Right cardiac atrium (tissue), 5 donors: Measurements from ENCODE around the gene SCT. TPM values are rescaled to one million over a fixed set of nuclear protein-coding genes. Genes with fewer than 3 reads are reported as not detected.

Source experiments
- ATAC-seq, 2 donors: fragments of 200-7000 bp; cut with Tn5 transposase; one replicate each; pipeline versions ENCODE4 v1.8.0 to v1.9.1; 2020; ENCODE audit warnings: moderate library complexity in 2 of 2, mild to moderate bottlenecking in 1 of 2
- DNase-seq, 3 donors: peaks; one replicate each; pipeline ENCODE4 v3.0.0-alpha.2; 2020
- H3K27ac ChIP-seq: one replicate; pipeline ENCODE4 v1.5.1; 2013; ENCODE audit warnings: mild to moderate bottlenecking, low read length, control low read depth, moderate library complexity
- H3K27me3 ChIP-seq: one replicate; pipeline ENCODE4 v1.6.1; 2013; ENCODE audit not compliant: control insufficient read depth, insufficient read depth
- H3K4me1 ChIP-seq: one replicate; pipeline ENCODE4 v1.6.1; 2013; ENCODE audit warnings: low read length; ENCODE audit not compliant: control insufficient read depth, insufficient read depth
- H3K4me3 ChIP-seq: one replicate; pipeline ENCODE4 v1.5.1; 2013; ENCODE audit warnings: low read length, control low read depth
- H3K9me3 ChIP-seq: one replicate; pipeline ENCODE4 v1.6.1; 2013; ENCODE audit warnings: low read length; ENCODE audit not compliant: control insufficient read depth
- WGBS: extraction: QIAGEN DNeasy Blood & Tissue Kit; methylation state at CpG from one replicate; pipeline ENCODE4 v1.1.7; 2013; 5-methylcytosine and 5-hydroxymethylcytosine counted together
- intact Hi-C, 4 donors: fragments of 100-400 bp; cut with DNase I; formaldehyde crosslinking; loops; one replicate each; pipeline versions ENCODE4 v1.11.0 to v1.14.0; 2022 to 2023
- polyA plus RNA-seq: library from polyadenylated mRNA; stranded (reverse); fragments of 200-250 nt; gene quantifications from one replicate; pipeline ENCODE4 v1.2.3, GENCODE V29; 2013
- total RNA-seq, 4 donors: library from RNA; stranded (reverse); fragmentation: NEBNext Ultra II Directional; extraction: Animal tissue kit (Norgen Biotek cat#: 25700); gene quantifications; one replicate each; pipeline ENCODE4 v1.2.1, GENCODE V29; 2021
- donor health status: healthy with polysubstance abuse.
- donor health status: DM: no; HTN: yes; CAD: no.
- donor health status: DM: no; HTN: no; CAD: no.
- donor health status: DM: no; HTN: yes; CAD: no; lungs with severe emphysema.
- donor health status: DM: yes; HTN: yes; CAD: no.

Gene SCT
- total and polyA plus RNA-seq, 5 donors: 0.79 to 1.2 (median 1.1) TPM; not detected in 2

DNA sequence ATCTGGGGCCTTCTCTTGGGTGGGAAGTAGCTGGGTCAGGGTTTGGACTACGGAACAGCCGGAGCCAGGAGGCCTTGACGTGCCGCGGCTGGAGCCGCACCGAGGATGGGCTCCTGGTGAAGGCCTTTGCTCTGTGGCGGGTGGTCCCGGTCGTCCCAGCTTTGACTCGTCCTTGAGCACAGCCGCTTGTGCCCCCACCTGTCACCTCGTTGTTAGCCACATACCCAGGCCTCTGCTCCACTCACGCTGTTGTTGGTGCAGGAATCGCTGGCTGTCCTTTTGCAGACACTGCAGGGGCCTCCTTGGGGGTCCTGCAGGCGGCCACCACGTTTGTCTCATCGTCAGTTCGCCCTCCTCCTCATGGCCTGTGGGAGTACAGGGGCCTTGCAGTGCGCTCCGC is 33.6 kb downstream of the SCT start:
- intact Hi-C loops: no loop called here
- 93% methylated on average over 21 of the region's 21 CpGs for WGBS
- H3K27ac ChIP-seq: no peak overlapping the region
- no peak overlapping the region for H3K4me3 ChIP-seq
- H3K9me3 ChIP-seq: no peaks in the 10 kb centered on the region
- ATAC-seq (no peak), DNase-seq (peak in 1 of 3 donors; percentile 36)
- H3K27me3 ChIP-seq: no peaks in the 10 kb centered on the region
- no peaks in the 10 kb centered on the region for H3K4me1 ChIP-seq

DNA sequence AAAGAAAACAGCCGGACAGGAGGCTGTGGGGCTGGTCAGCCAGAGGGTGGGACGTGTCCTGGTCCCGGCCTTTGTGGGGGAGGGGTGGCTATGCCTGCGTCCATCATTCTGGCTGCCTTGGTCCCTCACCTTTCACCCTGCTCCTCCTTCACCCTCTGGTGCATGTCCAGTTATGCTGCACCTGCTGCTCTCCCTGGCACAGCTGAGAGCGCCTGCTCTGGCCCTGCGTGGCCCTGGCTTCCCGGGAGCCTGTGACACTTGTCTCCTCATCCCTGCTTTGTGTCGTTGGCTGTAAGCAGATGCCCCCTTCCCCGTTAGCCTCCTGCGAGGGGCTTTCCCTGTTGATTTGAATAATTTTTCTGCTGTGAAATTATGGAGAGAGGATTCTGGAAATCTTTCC is 34.1 kb downstream of the SCT start:
- H3K4me1 ChIP-seq: no peaks in the 10 kb centered on the region
- intact Hi-C loops: no loop called here
- WGBS: 89% methylated on average over 10 of the region's 10 CpGs
- ATAC-seq: no peak
- DNase-seq: peak in 1 of 3 donors; percentile 39
- no peaks in the 10 kb centered on the region for H3K27me3 ChIP-seq
- H3K4me3 ChIP-seq: no peak overlapping the region
- no peaks in the 10 kb centered on the region for H3K9me3 ChIP-seq
- H3K27ac ChIP-seq: no peak overlapping the region

DNA sequence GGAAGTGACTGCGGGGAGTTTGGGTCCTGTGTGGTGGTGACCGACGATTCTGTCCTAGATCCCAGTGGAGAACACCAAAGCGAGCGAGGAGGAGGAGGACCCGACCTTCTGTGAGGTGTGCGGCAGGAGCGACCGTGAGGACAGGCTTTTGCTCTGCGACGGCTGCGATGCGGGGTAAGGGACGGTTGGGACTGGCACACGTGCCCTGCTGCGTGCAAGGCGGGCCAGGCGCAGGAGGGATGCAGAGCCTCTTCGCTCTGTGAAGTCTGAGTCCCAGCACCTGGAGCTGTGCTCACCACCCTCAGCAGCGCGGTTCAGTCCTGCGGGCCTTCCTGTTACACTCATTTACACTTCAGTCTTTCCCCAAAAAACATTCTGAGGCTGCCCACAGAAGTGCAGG is 34.5 kb downstream of the SCT start:
- ATAC-seq: no peak
- Histone ChIP-seq H3K27me3 (no peaks in the 10 kb centered on the region), H3K4me3 (no peak overlapping the region), H3K27ac (no peak overlapping the region), H3K9me3 (no peaks in the 10 kb centered on the region), H3K4me1 (no peaks in the 10 kb centered on the region)
- DNase-seq: peak in 1 of 3 donors; percentile 45
- intact Hi-C loops: no loop called here
- WGBS: 96% methylated on average over 22 of the region's 22 CpGs

DNA sequence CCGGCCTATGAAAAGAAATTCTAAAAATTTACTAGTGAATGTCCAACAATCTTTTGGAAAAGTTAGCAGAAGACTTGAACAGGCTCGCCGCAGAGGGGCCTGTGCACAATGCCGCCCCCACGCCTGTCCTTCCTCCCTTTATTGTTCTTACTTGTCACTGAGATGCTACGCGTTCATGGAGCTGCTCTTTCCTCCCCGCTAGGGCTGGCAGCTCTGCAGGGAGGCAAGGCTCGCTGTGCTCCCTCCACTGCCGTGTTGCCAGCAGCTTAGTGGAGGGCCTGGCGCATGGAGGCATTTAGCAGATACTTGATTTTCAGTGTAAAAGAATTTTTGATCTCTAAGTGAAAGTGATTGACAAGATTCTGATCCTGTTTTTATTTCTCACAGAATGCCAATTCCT is 36.0 kb downstream of the SCT start:
- no peak overlapping the region for H3K27ac ChIP-seq
- DNase-seq (no peak), ATAC-seq (no peak)
- WGBS: 75% methylated on average over 11 of the region's 11 CpGs
- no peaks in the 10 kb centered on the region for H3K4me1 ChIP-seq
- H3K9me3 ChIP-seq: no peaks in the 10 kb centered on the region
- H3K4me3 ChIP-seq: no peak overlapping the region
- no peaks in the 10 kb centered on the region for H3K27me3 ChIP-seq
- intact Hi-C loops: no loop called here

DNA sequence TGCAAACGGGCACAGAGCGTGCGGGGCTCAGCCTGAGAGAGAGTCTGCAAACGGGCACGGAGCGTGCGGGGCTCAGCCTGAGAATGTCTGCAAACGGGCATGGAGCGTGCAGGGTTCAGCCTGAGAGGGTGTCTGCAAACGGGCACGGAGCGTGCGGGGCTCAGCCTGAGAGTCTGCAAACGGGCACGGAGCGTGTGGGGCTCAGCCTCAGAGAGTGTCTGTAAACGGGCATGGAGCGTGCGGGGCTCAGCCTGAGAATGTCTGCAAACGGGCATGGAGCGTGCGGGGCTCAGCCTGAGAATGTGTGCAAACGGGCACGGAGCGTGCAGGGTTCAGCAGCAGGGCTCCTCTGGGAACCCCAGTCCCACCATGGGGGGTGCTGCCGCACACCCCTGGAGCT is 37.2 kb downstream of the SCT start:
- H3K27me3 ChIP-seq: no peaks in the 10 kb centered on the region
- no peaks in the 10 kb centered on the region for H3K9me3 ChIP-seq
- DNase-seq (peak in 1 of 3 donors; percentile 34), ATAC-seq (no peak)
- H3K27ac ChIP-seq: no peak overlapping the region
- intact Hi-C loops: no loop called here
- 94% methylated on average over 26 of the region's 26 CpGs for WGBS
- no peaks in the 10 kb centered on the region for H3K4me1 ChIP-seq
- no peak overlapping the region for H3K4me3 ChIP-seq

DNA sequence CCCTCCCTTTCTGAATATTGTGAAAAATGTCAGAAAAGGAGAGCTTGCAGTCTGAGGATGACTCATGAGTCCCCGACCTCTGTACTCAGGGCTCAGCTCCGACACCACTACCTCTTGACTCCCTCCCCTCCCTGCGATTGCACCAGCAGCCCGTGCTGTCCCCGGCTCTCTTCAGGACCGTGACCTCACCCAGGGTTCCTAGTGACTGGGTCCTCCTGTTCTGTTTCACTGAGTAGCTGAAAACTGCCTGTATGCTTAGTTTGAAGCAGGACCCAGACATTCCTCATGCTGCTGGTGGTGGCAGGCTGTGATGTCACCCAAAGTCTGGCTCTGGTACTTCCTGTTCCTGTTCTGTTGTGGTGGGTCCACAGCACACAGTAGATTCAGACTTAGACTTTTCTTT is 39.0 kb downstream of the SCT start:
- Histone ChIP-seq H3K27me3 (no peaks in the 10 kb centered on the region), H3K4me1 (no peaks in the 10 kb centered on the region), H3K9me3 (no peaks in the 10 kb centered on the region), H3K27ac (no peak overlapping the region), H3K4me3 (no peak overlapping the region)
- peak; percentile 30 to 68 for ATAC-seq
- peak in 1 of 3 donors; percentile 32 for DNase-seq
- intact Hi-C loops: no loop called here
- whole genome bisulfite sequencing: 75% methylated on average over 6 of the region's 6 CpGs

DNA sequence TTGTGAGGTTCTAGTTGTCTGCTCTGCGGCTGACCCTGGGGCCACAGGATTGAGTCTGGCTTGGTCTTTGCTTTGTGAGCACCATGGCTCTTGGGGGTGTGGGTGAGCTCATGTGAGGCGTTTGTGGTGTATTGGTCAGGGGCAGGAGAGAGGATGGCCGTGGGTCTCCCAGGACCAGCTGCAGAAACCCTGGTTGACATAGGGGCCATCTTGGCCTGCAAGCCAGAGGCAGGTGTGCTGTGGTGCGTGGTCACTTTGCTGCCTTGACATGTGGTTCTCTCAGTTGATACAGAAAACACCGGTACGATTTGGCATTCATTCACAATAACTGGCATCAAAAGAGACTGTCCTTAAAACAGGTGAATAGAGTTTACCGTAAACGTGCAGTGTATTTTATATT is 39.4 kb downstream of the SCT start:
- intact Hi-C loops: no loop called here
- Histone ChIP-seq H3K9me3 (no peaks in the 10 kb centered on the region), H3K4me3 (no peak overlapping the region), H3K4me1 (no peaks in the 10 kb centered on the region), H3K27me3 (no peaks in the 10 kb centered on the region), H3K27ac (no peak overlapping the region)
- ATAC-seq (no peak), DNase-seq (peak in 1 of 3 donors; percentile 14)
- 87% methylated on average over 8 of the region's 8 CpGs for WGBS

DNA sequence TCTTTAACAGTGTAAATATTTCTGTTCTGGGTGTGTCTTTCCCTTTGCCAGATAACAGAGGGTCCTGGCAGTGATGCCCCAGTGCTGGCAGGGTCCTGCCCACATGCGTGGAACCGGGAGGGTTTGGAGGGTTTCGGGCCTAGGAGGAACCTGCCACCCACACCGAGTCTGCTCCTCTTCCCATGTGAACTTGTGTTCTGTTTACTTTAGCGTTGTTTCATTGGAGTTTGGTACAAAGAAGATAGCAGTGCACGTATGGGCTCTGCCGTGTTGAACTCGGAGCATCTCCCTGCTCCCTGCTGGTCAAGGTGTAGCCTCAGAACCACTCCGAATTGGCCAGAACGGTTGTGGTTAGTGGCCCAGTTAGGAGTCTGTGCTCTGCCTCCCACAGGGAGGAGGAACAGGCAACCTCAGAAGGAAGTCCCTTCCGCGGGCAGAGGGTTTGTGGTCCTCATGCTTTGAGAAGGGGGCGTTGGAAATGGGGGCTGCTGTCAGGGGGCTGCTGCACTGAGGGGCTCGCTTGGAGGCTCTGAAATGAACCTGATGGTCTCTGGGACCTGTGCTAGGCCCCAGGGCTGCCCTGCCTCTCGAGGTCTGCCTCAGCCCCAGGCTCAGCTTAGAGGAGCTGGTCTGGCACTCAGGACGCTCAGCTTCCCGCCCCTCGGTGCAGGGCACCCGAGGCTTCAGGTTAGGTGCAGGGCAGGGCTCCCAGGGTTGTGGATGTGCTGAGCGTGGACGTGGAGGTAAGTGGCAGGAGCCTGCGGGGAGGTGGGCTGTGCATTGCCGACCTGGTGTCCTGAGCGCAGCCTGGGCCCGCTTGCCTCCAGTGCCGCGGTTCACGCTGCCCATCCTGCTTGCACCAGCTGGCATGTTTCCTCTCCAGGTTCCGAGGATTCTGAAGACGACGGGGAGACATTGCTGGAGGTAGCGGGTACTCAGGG is 40.3 kb downstream of the SCT start:
- Histone ChIP-seq H3K9me3 (no peaks in the 10 kb centered on the region), H3K27me3 (no peaks in the 10 kb centered on the region), H3K4me3 (no peak overlapping the region), H3K27ac (no peak overlapping the region), H3K4me1 (no peaks in the 10 kb centered on the region)
- WGBS: 87% methylated on average over 32 of the region's 32 CpGs
- ATAC-seq: no peak
- intact Hi-C loops: no loop called here
- DNase-seq: peak in 1 of 3 donors; percentile 34

DNA sequence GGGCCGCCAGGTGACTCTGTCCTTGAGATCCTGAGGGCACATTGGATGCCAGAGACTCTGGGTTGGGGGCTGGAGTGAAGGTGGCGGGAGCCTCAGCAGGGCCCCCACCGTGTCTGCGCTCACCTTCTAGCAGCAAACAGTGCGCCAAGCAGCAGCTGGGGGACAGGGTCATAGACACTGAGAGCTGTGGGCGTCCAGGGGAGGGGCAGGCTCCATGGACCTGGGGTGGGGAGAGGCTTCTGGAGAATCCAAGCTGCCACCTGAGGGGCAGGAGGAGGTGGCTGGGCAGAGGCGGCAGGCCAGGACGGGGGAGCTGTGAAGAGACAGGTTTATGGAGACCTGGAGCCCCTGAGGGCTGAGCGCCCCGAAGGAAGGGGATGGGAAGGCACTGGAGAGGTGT is 42.7 kb downstream of the SCT start:
- ATAC-seq (no peak), DNase-seq (peak in 1 of 3 donors; percentile 48)
- intact Hi-C loops: no loop called here
- Histone ChIP-seq H3K4me1 (peaks cover 8% of the 10 kb centered on the region), H3K27ac (no peak overlapping the region), H3K4me3 (no peak overlapping the region), H3K9me3 (no peaks in the 10 kb centered on the region), H3K27me3 (no peaks in the 10 kb centered on the region)
- 95% methylated on average over 10 of the region's 10 CpGs for WGBS

DNA sequence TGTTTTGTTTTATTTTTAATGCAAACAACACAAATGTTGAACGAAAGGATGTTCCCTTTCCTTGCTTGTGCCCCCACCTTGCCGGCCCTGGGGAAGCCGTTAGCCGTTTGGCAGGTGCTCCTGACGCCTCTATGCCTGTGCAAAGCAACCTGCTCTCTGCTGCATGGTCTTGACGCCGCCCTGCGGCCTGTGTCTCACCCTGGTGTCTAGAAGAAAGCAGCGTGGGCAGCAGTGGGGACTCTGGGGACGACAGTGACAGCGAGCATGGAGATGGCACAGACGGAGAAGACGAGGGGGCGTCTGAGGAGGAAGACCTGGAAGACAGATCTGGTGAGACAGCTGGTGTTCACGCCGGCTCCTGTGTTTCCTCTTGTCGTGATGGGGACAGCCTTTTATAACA is 45.2 kb downstream of the SCT start:
- Histone ChIP-seq H3K9me3 (no peaks in the 10 kb centered on the region), H3K4me3 (no peak overlapping the region), H3K27ac (no peak overlapping the region), H3K4me1 (peaks cover 23% of the 10 kb centered on the region), H3K27me3 (no peaks in the 10 kb centered on the region)
- no peak for ATAC-seq
- DNase-seq: peak in 1 of 3 donors; percentile 37
- intact Hi-C loops: no loop called here
- 73% methylated on average over 17 of the region's 17 CpGs for WGBS

DNA sequence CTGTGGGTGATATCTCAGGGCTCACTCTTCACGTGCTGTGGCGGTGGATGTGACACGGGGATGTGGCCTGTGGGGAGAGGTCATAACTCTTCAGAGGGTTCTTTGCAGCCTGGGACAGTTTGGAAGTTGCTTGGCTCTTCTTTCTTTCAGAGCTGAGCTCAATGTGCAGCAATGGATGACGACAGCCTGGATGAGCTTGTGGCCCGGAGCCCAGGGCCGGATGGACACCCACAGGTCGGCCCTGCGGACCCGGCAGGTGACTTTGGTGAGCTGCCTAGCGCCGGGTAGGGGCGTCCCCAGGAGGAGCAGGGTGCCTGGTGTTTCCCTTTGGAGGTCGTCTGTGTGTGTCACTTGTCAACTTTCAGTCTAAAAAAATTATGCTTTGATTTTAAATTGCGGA is 45.6 kb downstream of the SCT start:
- Histone ChIP-seq H3K27ac (peak overlapping the region; percentile 20), H3K27me3 (no peaks in the 10 kb centered on the region), H3K4me1 (peaks cover 23% of the 10 kb centered on the region), H3K4me3 (no peak overlapping the region), H3K9me3 (no peaks in the 10 kb centered on the region)
- 62% methylated on average over 14 of the region's 14 CpGs for WGBS
- DNase-seq (peak in 1 of 3 donors; percentile 37), ATAC-seq (peak in 1 of 2 donors; percentile 16)
- intact Hi-C loops: no loop called here
